Measurements from ENCODE around the gene CCDC149.

Gene CCDC149

GRCh38 chr4:24871210-24871609 is 41.6 kb downstream of the CCDC149 start:
- Histone ChIP-seq H3K4me1 (ENCODE audit: control insufficient read depth, insufficient read depth, low read length) (no peaks in the 10 kb centered on the region), H3K9ac (ENCODE audit: low read length) (no peak overlapping the region), H3K36me3 (ENCODE audit: control insufficient read depth, insufficient read depth, low read length) (no peaks in the 10 kb centered on the region), H3K9me3 (ENCODE audit: control insufficient read depth, low read length) (no peaks in the 10 kb centered on the region), H3K4me3 (ENCODE audit: low read length) (no peak overlapping the region), H3K27me3 (ENCODE audit: control insufficient read depth, insufficient read depth, low read length) (no peaks in the 10 kb centered on the region)

GRCh38 chr4:24867766-24868296 is 45.0 kb downstream of the CCDC149 start:
- H3K4me1 ChIP-seq (ENCODE audit: control insufficient read depth, insufficient read depth, low read length), result no peaks in the 10 kb centered on the region
- no peak overlapping the region for H3K4me3 ChIP-seq (ENCODE audit: low read length)
- H3K9ac ChIP-seq (ENCODE audit: low read length), result no peak overlapping the region
- H3K27me3 ChIP-seq (ENCODE audit: control insufficient read depth, insufficient read depth, low read length), result no peaks in the 10 kb centered on the region
- H3K9me3 ChIP-seq (ENCODE audit: control insufficient read depth, low read length), result peaks cover 8% of the 10 kb centered on the region
- no peaks in the 10 kb centered on the region for H3K36me3 ChIP-seq (ENCODE audit: control insufficient read depth, insufficient read depth, low read length)

- peaks cover 8% of the 10 kb centered on the region for H3K9me3 ChIP-seq (ENCODE audit: control insufficient read depth, low read length)
- no peaks in the 10 kb centered on the region for H3K27me3 ChIP-seq (ENCODE audit: control insufficient read depth, insufficient read depth, low read length)
- H3K36me3 ChIP-seq (ENCODE audit: control insufficient read depth, insufficient read depth, low read length), result no peaks in the 10 kb centered on the region
- H3K9ac ChIP-seq (ENCODE audit: low read length), result no peak overlapping the region
- no peak overlapping the region for H3K4me3 ChIP-seq (ENCODE audit: low read length)
- no peaks in the 10 kb centered on the region for H3K4me1 ChIP-seq (ENCODE audit: control insufficient read depth, insufficient read depth, low read length)
Measured at GRCh38 chr4:24867251-24867650, 45.6 kb downstream of the CCDC149 start.

GRCh38 chr4:24865401-24865800 is 47.4 kb downstream of the CCDC149 start:
- H3K36me3 ChIP-seq (ENCODE audit: control insufficient read depth, insufficient read depth, low read length), result no peaks in the 10 kb centered on the region
- peaks cover 8% of the 10 kb centered on the region for H3K9me3 ChIP-seq (ENCODE audit: control insufficient read depth, low read length)
- H3K9ac ChIP-seq (ENCODE audit: low read length), result no peak overlapping the region
- no peaks in the 10 kb centered on the region for H3K4me1 ChIP-seq (ENCODE audit: control insufficient read depth, insufficient read depth, low read length)
- H3K27me3 ChIP-seq (ENCODE audit: control insufficient read depth, insufficient read depth, low read length), result no peaks in the 10 kb centered on the region
- no peak overlapping the region for H3K4me3 ChIP-seq (ENCODE audit: low read length)

GRCh38 chr4:24863799-24864198 is 49.0 kb downstream of the CCDC149 start:
- Histone ChIP-seq H3K4me3 (ENCODE audit: low read length) (no peak overlapping the region), H3K9ac (ENCODE audit: low read length) (no peak overlapping the region), H3K27me3 (ENCODE audit: control insufficient read depth, insufficient read depth, low read length) (no peaks in the 10 kb centered on the region), H3K36me3 (ENCODE audit: control insufficient read depth, insufficient read depth, low read length) (no peaks in the 10 kb centered on the region), H3K9me3 (ENCODE audit: control insufficient read depth, low read length) (peaks cover 8% of the 10 kb centered on the region), H3K4me1 (ENCODE audit: control insufficient read depth, insufficient read depth, low read length) (no peaks in the 10 kb centered on the region)

- H3K9ac ChIP-seq (ENCODE audit: low read length), result no peak overlapping the region
Measured at GRCh38 chr4:24862073-24862751, 50.6 kb downstream of the CCDC149 start.

GRCh38 chr4:24858550-24858949 is 54.3 kb downstream of the CCDC149 start:
- H3K9ac ChIP-seq (ENCODE audit: low read length), result no peak overlapping the region
- no peaks in the 10 kb centered on the region for H3K36me3 ChIP-seq (ENCODE audit: control insufficient read depth, insufficient read depth, low read length)
- no peak overlapping the region for H3K4me3 ChIP-seq (ENCODE audit: low read length)
- H3K27me3 ChIP-seq (ENCODE audit: control insufficient read depth, insufficient read depth, low read length), result no peaks in the 10 kb centered on the region
- H3K9me3 ChIP-seq (ENCODE audit: control insufficient read depth, low read length), result no peaks in the 10 kb centered on the region
- no peaks in the 10 kb centered on the region for H3K4me1 ChIP-seq (ENCODE audit: control insufficient read depth, insufficient read depth, low read length)

More at GRCh38 chr4:24862073-24862751, 50.6 kb downstream of the CCDC149 start:
- Histone ChIP-seq H3K36me3 (ENCODE audit: control insufficient read depth, insufficient read depth, low read length) (no peaks in the 10 kb centered on the region), H3K4me1 (ENCODE audit: control insufficient read depth, insufficient read depth, low read length) (no peaks in the 10 kb centered on the region), H3K4me3 (ENCODE audit: low read length) (no peak overlapping the region), H3K9me3 (ENCODE audit: control insufficient read depth, low read length) (peaks cover 8% of the 10 kb centered on the region), H3K27me3 (ENCODE audit: control insufficient read depth, insufficient read depth, low read length) (no peaks in the 10 kb centered on the region)

GRCh38 chr4:24858026-24858425 is 54.8 kb downstream of the CCDC149 start:
- Histone ChIP-seq H3K4me3 (ENCODE audit: low read length) (no peak overlapping the region), H3K4me1 (ENCODE audit: control insufficient read depth, insufficient read depth, low read length) (no peaks in the 10 kb centered on the region), H3K27me3 (ENCODE audit: control insufficient read depth, insufficient read depth, low read length) (no peaks in the 10 kb centered on the region), H3K9me3 (ENCODE audit: control insufficient read depth, low read length) (no peaks in the 10 kb centered on the region), H3K36me3 (ENCODE audit: control insufficient read depth, insufficient read depth, low read length) (no peaks in the 10 kb centered on the region), H3K9ac (ENCODE audit: low read length) (no peak overlapping the region)

- Histone ChIP-seq H3K4me3 (ENCODE audit: low read length) (no peak overlapping the region), H3K36me3 (ENCODE audit: control insufficient read depth, insufficient read depth, low read length) (no peaks in the 10 kb centered on the region), H3K9ac (ENCODE audit: low read length) (no peak overlapping the region), H3K27me3 (ENCODE audit: control insufficient read depth, insufficient read depth, low read length) (no peaks in the 10 kb centered on the region), H3K4me1 (ENCODE audit: control insufficient read depth, insufficient read depth, low read length) (no peaks in the 10 kb centered on the region), H3K9me3 (ENCODE audit: control insufficient read depth, low read length) (no peaks in the 10 kb centered on the region)
Measured at GRCh38 chr4:24856586-24856985, 56.3 kb downstream of the CCDC149 start.

GRCh38 chr4:24855741-24856140 is 57.1 kb downstream of the CCDC149 start:
- Histone ChIP-seq H3K9ac (ENCODE audit: low read length) (no peak overlapping the region), H3K27me3 (ENCODE audit: control insufficient read depth, insufficient read depth, low read length) (no peaks in the 10 kb centered on the region), H3K36me3 (ENCODE audit: control insufficient read depth, insufficient read depth, low read length) (no peaks in the 10 kb centered on the region), H3K4me1 (ENCODE audit: control insufficient read depth, insufficient read depth, low read length) (no peaks in the 10 kb centered on the region), H3K4me3 (ENCODE audit: low read length) (no peak overlapping the region), H3K9me3 (ENCODE audit: control insufficient read depth, low read length) (no peaks in the 10 kb centered on the region)

GRCh38 chr4:24853142-24853541 is 59.7 kb downstream of the CCDC149 start:
- Histone ChIP-seq H3K9me3 (ENCODE audit: control insufficient read depth, low read length) (no peaks in the 10 kb centered on the region), H3K4me3 (ENCODE audit: low read length) (no peak overlapping the region), H3K9ac (ENCODE audit: low read length) (no peak overlapping the region), H3K27me3 (ENCODE audit: control insufficient read depth, insufficient read depth, low read length) (no peaks in the 10 kb centered on the region), H3K4me1 (ENCODE audit: control insufficient read depth, insufficient read depth, low read length) (no peaks in the 10 kb centered on the region), H3K36me3 (ENCODE audit: control insufficient read depth, insufficient read depth, low read length) (no peaks in the 10 kb centered on the region)

- H3K9ac ChIP-seq (ENCODE audit: low read length), result no peak overlapping the region
- H3K27me3 ChIP-seq (ENCODE audit: control insufficient read depth, insufficient read depth, low read length), result no peaks in the 10 kb centered on the region
- no peaks in the 10 kb centered on the region for H3K9me3 ChIP-seq (ENCODE audit: control insufficient read depth, low read length)
- H3K4me3 ChIP-seq (ENCODE audit: low read length), result no peak overlapping the region
- H3K36me3 ChIP-seq (ENCODE audit: control insufficient read depth, insufficient read depth, low read length), result no peaks in the 10 kb centered on the region
- no peaks in the 10 kb centered on the region for H3K4me1 ChIP-seq (ENCODE audit: control insufficient read depth, insufficient read depth, low read length)
Measured at GRCh38 chr4:24850674-24851073, 62.2 kb downstream of the CCDC149 start.

Measured in mucosa of stomach (tissue), 1 donor.